Uterus (tissue), 2 donors: ENCODE data around the gene TBC1D1.

Source experiments
- CTCF ChIP-seq, 4 experiments: fragments of 200-600 bp in 2 of 4; fragments of 450-650 bp in 2 of 4; sonication (generic) in 2 of 4; IDR thresholded peaks; one replicate each; pipeline ENCODE4 v1.5.1; 2016 to 2019; ENCODE audit warnings: antibody characterized with exemption in 4 of 4, mild to moderate bottlenecking in 2 of 4, moderate library complexity in 1 of 4
- POLR2A ChIP-seq, 2 donors: fragments of 450-650 bp; IDR thresholded peaks; one replicate each; pipeline ENCODE4 v1.6.1; 2016; ENCODE audit warnings: antibody characterized with exemption in 2 of 2, mild to moderate bottlenecking in 1 of 2, moderate library complexity in 1 of 2

DNA sequence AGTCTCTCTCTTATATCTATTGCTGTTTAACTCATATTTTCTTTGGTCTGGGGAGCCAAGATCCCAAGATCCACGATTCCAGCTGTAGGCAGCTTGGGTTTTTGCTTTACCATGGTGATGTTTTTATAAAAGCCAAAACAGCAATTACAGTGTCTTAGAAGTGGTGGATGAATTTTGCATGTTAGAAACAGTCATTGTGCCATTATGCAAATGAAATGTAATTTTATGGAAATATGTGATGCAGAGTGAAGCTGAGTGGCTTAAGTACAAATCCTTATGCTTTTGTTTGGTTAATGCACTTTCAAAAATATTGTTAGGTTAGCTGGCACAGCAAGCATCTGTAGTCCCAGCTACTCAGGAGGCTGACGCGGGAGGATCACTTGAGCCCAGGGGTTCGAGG lies 36.5 kb downstream of the TBC1D1 start:
- TF ChIP-seq CTCF (IDR thresholded peaks at IDR 0.05) (no peak), POLR2A (IDR thresholded peaks at IDR 0.05) (no peak)
